HepG2 (cell line): ENCODE results near the gene METTL27. TPM values are rescaled to one million over a fixed set of nuclear protein-coding genes. Genes with fewer than 3 reads are reported as not detected.
"Not testable (repeated sequence)": the region's sequence is repeated elsewhere in the genome, so short reads cannot be mapped to it uniquely, and the experiment has no call there.

Experiments
- ATAC-seq: fragments of 200-7000 bp; cut with Tn5 transposase; 3 replicates; pipeline ENCODE4 v1.9.1; 2020; ENCODE audit warnings: mild to moderate bottlenecking, moderate library complexity
- BruUV-seq: library from RNA; stranded (reverse); fragments of 400-500 nt; replicated peaks from 2 replicates; lab custom pipeline; 2021; lab: Mats Ljungman, UMichigan
- CTCF ChIA-PET: fragments of 300-600 bp; formaldehyde crosslinking; extraction: SDS; loops from one replicate; lab custom pipeline; 2021; ENCODE audit warnings: low total read pairs, inconsistent platforms, low intra/inter-chr PET ratio; lab: Yijun Ruan, JAX
- POLR2A ChIA-PET: fragments of 350-600 bp; sonication (Branson Sonifier 250); formaldehyde crosslinking; loops from one replicate; lab custom pipeline; 2020; ENCODE audit warnings: antibody characterized with exemption, inconsistent platforms; lab: Yijun Ruan, JAX
- DNase-seq: peaks from one replicate; pipeline ENCODE4 v3.0.0-alpha.2; 2015; ENCODE audit warnings: low spot score
- FAIRE-seq: peaks from 3 replicates; lab custom pipeline; 2011; peaks lifted over from hg19 to GRCh38; lab: Jason Lieb, UNC
- H2AFZ ChIP-seq: one replicate; pipeline ENCODE4 v1.6.1; 2011; ENCODE audit warnings: low read length, inconsistent platforms
- H3K27ac ChIP-seq: fragments of 300-600 bp; 3 replicates; pipeline ENCODE4 v1.8.0; 2011; ENCODE audit warnings: mixed run types, mild to moderate bottlenecking, mixed read lengths, low read length, inconsistent platforms; ENCODE audit not compliant: insufficient read depth; ENCODE audit errors: extremely low read length
- H3K27me3 ChIP-seq, 2 experiments: fragments of 200-600 bp in 1 of 2; 2 replicates in 1 of 2; 3 replicates in 1 of 2; pipeline versions ENCODE4 v1.6.0 to v1.8.0; 2011; ENCODE audit warnings: low read length in 2 of 2, mild to moderate bottlenecking in 2 of 2, moderate library complexity in 2 of 2, inconsistent platforms in 1 of 2; ENCODE audit not compliant: insufficient read depth in 2 of 2, control insufficient read depth in 1 of 2
- H3K36me3 ChIP-seq, 2 experiments: fragments of 200-600 bp in 1 of 2; replicated peaks in 1 of 2; 2 replicates in 1 of 2; 3 replicates in 1 of 2; pipeline versions ENCODE4 v1.5.1 to v1.8.0; 2011; ENCODE audit warnings: low read length in 2 of 2, inconsistent platforms in 1 of 2; ENCODE audit not compliant: insufficient read depth in 2 of 2, control insufficient read depth in 1 of 2
- H3K4me1 ChIP-seq: 2 replicates; pipeline ENCODE4 v1.5.1; 2012; ENCODE audit warnings: low read length, inconsistent platforms; ENCODE audit not compliant: insufficient read depth
- H3K4me2 ChIP-seq: 2 replicates; pipeline ENCODE4 v1.6.0; 2011; ENCODE audit warnings: low read depth, low read length, inconsistent platforms
- H3K4me3 ChIP-seq, 3 experiments: fragments of 200-600 bp in 1 of 3; sonication (generic), shearing (Covaris generic) in 1 of 3; replicated peaks in 1 of 3; 2 replicates each; pipeline ENCODE4 v1.5.1; 2011 to 2016; ENCODE audit warnings: low read length in 3 of 3, inconsistent platforms in 2 of 3, low read depth in 2 of 3, mild to moderate bottlenecking in 2 of 3, control low read depth in 1 of 3, mixed read lengths in 1 of 3; ENCODE audit not compliant: insufficient read depth in 1 of 3
- H3K79me2 ChIP-seq: one replicate; pipeline ENCODE4 v1.6.1; 2011; ENCODE audit warnings: low read length, inconsistent platforms; ENCODE audit not compliant: insufficient read depth
- H3K9ac ChIP-seq: 2 replicates; pipeline ENCODE4 v1.6.0; 2011; ENCODE audit warnings: mild to moderate bottlenecking, low read depth, low read length, inconsistent platforms; ENCODE audit not compliant: insufficient read depth
- H3K9me3 ChIP-seq: 2 replicates; pipeline ENCODE4 v1.5.1; 2012; ENCODE audit warnings: mild to moderate bottlenecking, low read length
- H4K20me1 ChIP-seq: 2 replicates; pipeline ENCODE4 v1.6.0; 2011; ENCODE audit warnings: inconsistent platforms, mild to moderate bottlenecking, low read length, moderate library complexity; ENCODE audit not compliant: insufficient read depth
- HMG20A ChIP-seq: IDR thresholded peaks from 2 replicates; pipeline ENCODE4 v1.6.1; 2016; ENCODE audit warnings: borderline replicate concordance
- IRF2 ChIP-seq: IDR thresholded peaks from 2 replicates; pipeline ENCODE4 v1.6.1; 2018; ENCODE audit warnings: missing genetic modification reagents, missing compliant biosample characterization
- MIXL1 ChIP-seq: IDR thresholded peaks from 2 replicates; pipeline ENCODE4 v1.6.1; 2016
- SOX13 ChIP-seq, 3 experiments: fragments of 450-650 bp in 1 of 3; sonication (generic) in 1 of 3; formaldehyde crosslinking in 1 of 3; IDR thresholded peaks in 2 of 3; conservative IDR thresholded peaks in 1 of 3; 2 replicates each; pipeline versions ENCODE4 v1.5.0 to v1.6.1; 2016 to 2020; ENCODE audit warnings: antibody characterized with exemption in 1 of 3, mild to moderate bottlenecking in 1 of 3, missing compliant biosample characterization in 1 of 3, missing genetic modification reagents in 1 of 3, moderate library complexity in 1 of 3
- SOX6 ChIP-seq, 2 experiments: fragments of 450-650 bp in 1 of 2; sonication (generic) in 1 of 2; formaldehyde crosslinking in 1 of 2; IDR thresholded peaks; 2 replicates each; pipeline versions ENCODE4 v1.4.0 to v1.6.1; 2017 to 2020; ENCODE audit warnings: antibody characterized with exemption in 1 of 2, mild to moderate bottlenecking in 1 of 2, missing genetic modification reagents in 1 of 2
- WGBS: methylation state at CpG from one replicate; pipeline ENCODE4 v1.1.6; 2017; ENCODE audit warnings: low lambda C conversion rate; 5-methylcytosine and 5-hydroxymethylcytosine counted together
- in situ Hi-C: cut with HindIII; loops from 2 replicates; pipeline ENCODE4 v1.10.0; 2017; ENCODE audit warnings: low pct_unique_long_range_greater_than_20kb; ENCODE audit not compliant: extremely low pct_ligation_motif_present
- intact Hi-C: fragments of 100-400 bp; cut with micrococcal nuclease; formaldehyde crosslinking; loops from one replicate; pipeline ENCODE4 v1.10.0; 2022; ENCODE audit not compliant: unreplicated experiment
- polyA plus RNA-seq, 8 experiments: library from polyadenylated mRNA; depleted of rRNA in 3 of 8; stranded (reverse) in 7 of 8; unstranded in 1 of 8; fragments of >200 nt; fragmentation: Illumina TruSeq in 4 of 8; extraction: Trizol in 4 of 8; gene quantifications; 2 replicates each; pipeline versions ENCODE4 v1.2.1 to v1.2.3, GENCODE V29; 2011 to 2016; ENCODE audit warnings: low read depth in 4 of 8, missing spikeins in 1 of 8, mixed read lengths in 1 of 8; ENCODE audit not compliant: insufficient read depth in 1 of 8
- total RNA-seq, 5 experiments: library from RNA; depleted of rRNA; stranded (reverse); fragments of >200 nt; fragmentation: Illumina TruSeq; extraction: Trizol; gene quantifications; 2 replicates each; pipeline ENCODE4 v1.2.3, GENCODE V29; 2016; ENCODE audit warnings: low read depth in 1 of 5
- TF ChIP-seq, protein P1 (sequence below): sonication (generic); formaldehyde crosslinking; IDR thresholded peaks from 2 replicates; pipeline ENCODE4 v1.8.1; 2023; ENCODE audit warnings: mild to moderate bottlenecking, missing genetic modification reagents, borderline replicate concordance

Gene METTL27
- total and polyA plus RNA-seq, 2 of the 13 experiments (the other 11 are each of a cell fraction or from before 2014, with no cell fraction given): 2.0 to 3.0 TPM

- Histone ChIP-seq H3K79me2 (no peaks in the 10 kb centered on the region), H2AFZ (no peak overlapping the region), H3K27ac (no peak overlapping the region), H3K4me2 (no peak overlapping the region), H3K27me3 (no peaks in the 10 kb centered on the region), H3K9ac (no peak overlapping the region), H3K36me3 (no peaks in the 10 kb centered on the region), H4K20me1 (no peaks in the 10 kb centered on the region), H3K4me1 (peaks cover 18% of the 10 kb centered on the region), H3K4me3 (no peak overlapping the region), H3K9me3 (no peaks in the 10 kb centered on the region)
- no TSS peak for BruUV-seq
- ATAC-seq (no peak), DNase-seq (no peak), FAIRE-seq (no peak)
- TF ChIP-seq SOX6 (IDR thresholded peaks at IDR 0.05): no peak
- TF ChIP-seq SOX6 (CRISPR knock-in tag; IDR thresholded peaks at IDR 0.05): no peak
- no peak for TF ChIP-seq MIXL1
- TF ChIP-seq HMG20A: no peak
- no peak for TF ChIP-seq SOX13 (IDR thresholded peaks at IDR 0.05)
- no peak for TF ChIP-seq SOX13 (CRISPR knock-in tag; conservative IDR thresholded peaks at IDR 0.05 in 1 of 2, IDR thresholded peaks at IDR 0.05 in 1 of 2)
- TF ChIP-seq, protein P1, sequence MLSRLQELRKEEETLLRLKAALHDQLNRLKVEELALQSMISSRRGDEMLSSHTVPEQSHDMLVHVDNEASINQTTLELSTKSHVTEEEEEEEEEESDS: no peak
- no peak for TF ChIP-seq IRF2
- ChIA-PET POLR2A (no interaction called here), CTCF (no interaction called here)
- intact Hi-C loops (no loop called here), in situ Hi-C loops (no loop called here)
- 21% methylated on average over 4 of the region's 4 CpGs for WGBS
Measured at GRCh38 chr7:73789051-73789450, 53.3 kb downstream of the METTL27 start.

- H3K4me2 ChIP-seq, FAIRE-seq, ATAC-seq, H3K27ac ChIP-seq, intact Hi-C loops, CTCF ChIA-PET, H3K9me3 ChIP-seq, H3K79me2 ChIP-seq, H3K4me3 ChIP-seq, H3K9ac ChIP-seq, BruUV-seq, DNase-seq, H3K36me3 ChIP-seq, H2AFZ ChIP-seq, H3K27me3 ChIP-seq, H4K20me1 ChIP-seq, H3K4me1 ChIP-seq, in situ Hi-C loops: not testable (repeated sequence)
- 12% methylated on average over 1 of the region's 1 CpG for WGBS
- POLR2A ChIA-PET: interaction anchor here (0.6 kb wide), 1 partner anchor 246 kb away, joined by 3 read pairs; no protein-coding TSS in a partner anchor
Measured at GRCh38 chr7:73787786-73788048, 54.6 kb downstream of the METTL27 start.
